Left lung (tissue), 10 donors: ENCODE data around the gene BCAS1. TPM values are rescaled to one million over a fixed set of nuclear protein-coding genes. Genes with fewer than 3 reads are reported as not detected.

Experiments used
- ATAC-seq: fragments of 200-7000 bp; cut with Tn5 transposase; one replicate; pipeline ENCODE4 v1.9.1; 2020; ENCODE audit warnings: moderate library complexity
- DNase-seq, 4 donors: peaks; one replicate each; pipeline ENCODE4 v3.0.0-alpha.2; 2013 to 2020
- H3K27ac ChIP-seq, 2 donors: fragments of 200-600 bp; sonication (generic) in 1 of 2; one replicate each; pipeline versions ENCODE4 v1.5.0 to v1.8.0; 2020 to 2021
- H3K27me3 ChIP-seq, 2 donors: fragments of 200-600 bp; sonication (generic) in 1 of 2; one replicate each; pipeline versions ENCODE4 v1.5.0 to v1.8.0; 2020 to 2021
- H3K36me3 ChIP-seq, 2 donors: fragments of 200-600 bp; sonication (generic) in 1 of 2; one replicate each; pipeline versions ENCODE4 v1.5.0 to v1.8.0; 2020 to 2021
- H3K4me1 ChIP-seq, 2 donors: fragments of 200-600 bp; one replicate each; pipeline ENCODE4 v1.8.0; 2021
- H3K4me3 ChIP-seq, 2 donors: fragments of 200-600 bp; sonication (generic) in 1 of 2; one replicate each; pipeline versions ENCODE4 v1.5.0 to v1.8.0; 2020 to 2021; ENCODE audit warnings: mild to moderate bottlenecking in 1 of 2
- H3K9me3 ChIP-seq, 2 donors: fragments of 200-600 bp; sonication (generic) in 1 of 2; one replicate each; pipeline versions ENCODE4 v1.5.0 to v1.8.0; 2020 to 2021
- CTCF ChIP-seq, 2 donors: fragments of 200-600 bp; sonication (generic) in 1 of 2; IDR thresholded peaks; one replicate each; pipeline versions ENCODE4 v1.5.0 to v1.8.0; 2021; ENCODE audit warnings: antibody characterized with exemption in 2 of 2
- intact Hi-C, 2 donors: fragments of 100-400 bp; cut with DNase I; formaldehyde crosslinking; loops; one replicate each; pipeline versions ENCODE4 v1.11.2 to v1.14.2; 2022
- polyA plus RNA-seq, 6 donors: library from polyadenylated mRNA; unstranded; fragments of 120-200 nt; gene quantifications; one replicate each; pipeline ENCODE4 v1.2.1, GENCODE V29; 2013; ENCODE audit not compliant: insufficient read length in 6 of 6
- total RNA-seq, 2 donors: library from RNA; stranded (reverse); fragmentation: NEBNext Ultra II Directional; extraction: Animal tissue kit (Norgen Biotek cat#: 25700); gene quantifications; one replicate each; pipeline ENCODE4 v1.2.1, GENCODE V29; 2021
- donor health status: DM: no; HTN: yes; CAD: no.
- donor health status: DM: no; HTN: no; CAD: no.

The BCAS1 gene
- total and polyA plus RNA-seq, 8 donors: 0.44 to 1.6 (median 0.81) TPM

GRCh38 chr20:53899351-53900167 lies 170.8 kb downstream of the BCAS1 start:
- Histone ChIP-seq H3K36me3 (no peaks in the 10 kb centered on the region), H3K27ac (peak overlapping the region; percentile 6 to 59), H3K27me3 (no peaks in the 10 kb centered on the region), H3K4me1 (peaks cover 14 to 60% of the 10 kb centered on the region in 2 donors), H3K4me3 (no peak overlapping the region), H3K9me3 (no peaks in the 10 kb centered on the region)
- TF ChIP-seq CTCF (IDR thresholded peaks at IDR 0.05): no peak
- ATAC-seq (peak; percentile 35), DNase-seq (no peak)
- intact Hi-C loops: no loop called here

GRCh38 chr20:53898556-53898931 lies 171.8 kb downstream of the BCAS1 start:
- H3K9me3 ChIP-seq: no peaks in the 10 kb centered on the region
- ATAC-seq (no peak), DNase-seq (no peak)
- TF ChIP-seq CTCF (IDR thresholded peaks at IDR 0.05): no peak
- no peaks in the 10 kb centered on the region for H3K27me3 ChIP-seq
- no peaks in the 10 kb centered on the region for H3K36me3 ChIP-seq
- H3K4me3 ChIP-seq: no peak overlapping the region
- intact Hi-C loops: no loop called here
- H3K27ac ChIP-seq: peak overlapping the region in 1 of 2 donors; percentile 33
- peaks cover 14 to 53% of the 10 kb centered on the region in 2 donors for H3K4me1 ChIP-seq

- Histone ChIP-seq H3K36me3 (no peaks in the 10 kb centered on the region), H3K4me3 (no peak overlapping the region), H3K4me1 (peaks cover 14 to 48% of the 10 kb centered on the region in 2 donors), H3K9me3 (no peaks in the 10 kb centered on the region), H3K27ac (peak overlapping the region in 1 of 2 donors; percentile 33), H3K27me3 (no peaks in the 10 kb centered on the region)
- DNase-seq (no peak), ATAC-seq (no peak)
- no peak for TF ChIP-seq CTCF (IDR thresholded peaks at IDR 0.05)
- intact Hi-C loops: no loop called here
Measured at GRCh38 chr20:53897884-53898555, 172.4 kb downstream of the BCAS1 start.

- TF ChIP-seq CTCF (IDR thresholded peaks at IDR 0.05): no peak
- H3K4me1 ChIP-seq: peaks cover 14 to 43% of the 10 kb centered on the region in 2 donors
- H3K9me3 ChIP-seq: no peaks in the 10 kb centered on the region
- H3K4me3 ChIP-seq: no peak overlapping the region
- no peaks in the 10 kb centered on the region for H3K27me3 ChIP-seq
- H3K27ac ChIP-seq: no peak overlapping the region
- ATAC-seq: no peak
- DNase-seq: no peak
- H3K36me3 ChIP-seq: no peaks in the 10 kb centered on the region
- intact Hi-C loops: no loop called here
Measured at GRCh38 chr20:53896647-53897046, 173.7 kb downstream of the BCAS1 start.

GRCh38 chr20:53896041-53896440 lies 174.4 kb downstream of the BCAS1 start:
- no peaks in the 10 kb centered on the region for H3K36me3 ChIP-seq
- no peak overlapping the region for H3K27ac ChIP-seq
- H3K9me3 ChIP-seq: no peaks in the 10 kb centered on the region
- no peaks in the 10 kb centered on the region for H3K27me3 ChIP-seq
- H3K4me1 ChIP-seq: peaks cover 14 to 37% of the 10 kb centered on the region in 2 donors
- TF ChIP-seq CTCF (IDR thresholded peaks at IDR 0.05): no peak
- ATAC-seq: no peak
- no peak for DNase-seq
- intact Hi-C loops: no loop called here
- no peak overlapping the region for H3K4me3 ChIP-seq
